AG04449 (cell line): ENCODE results near the gene UQCC2.

ENCODE experiments used
- CTCF ChIA-PET: fragments of 350-600 bp; formaldehyde crosslinking; extraction: SDS; loops from one replicate; lab custom pipeline; 2021; ENCODE audit warnings: antibody characterized with exemption; lab: Yijun Ruan, JAX
- POLR2A ChIA-PET: fragments of 400-600, 350-600 bp; formaldehyde crosslinking; extraction: SDS; loops from one replicate; lab custom pipeline; 2020; ENCODE audit warnings: antibody characterized with exemption, inconsistent platforms; lab: Yijun Ruan, JAX
- DNase-seq: peaks from one replicate; pipeline ENCODE4 v3.0.0-alpha.2; 2010; ENCODE audit warnings: low read depth, low spot score
- H3K4me3 ChIP-seq: 2 replicates; pipeline ENCODE4 v1.5.1; 2011; ENCODE audit warnings: low read depth, mild to moderate bottlenecking, control low read depth, low read length
- TF ChIP-seq, protein P1 (sequence below): IDR thresholded peaks from one replicate; pipeline ENCODE4 v1.5.1; 2011; ENCODE audit warnings: mild to moderate bottlenecking, moderate library complexity, low read length, control low read depth, inconsistent platforms; ENCODE audit not compliant: insufficient read depth; ENCODE audit errors: missing control alignments

UQCC2 gene

GRCh38 chr6:33688451-33689147 lies 22.9 kb downstream of the UQCC2 start:
- DNase-seq, result no peak
- H3K4me3 ChIP-seq, result no peak overlapping the region
- POLR2A ChIA-PET, result no interaction called here
- CTCF ChIA-PET, result interaction anchor here (1.2 to 12.5 kb wide), 3 partner anchors 12 to 101 kb away, joined by 4 to 161 read pairs (median 13); no protein-coding TSS in a partner anchor
- TF ChIP-seq, protein P1, sequence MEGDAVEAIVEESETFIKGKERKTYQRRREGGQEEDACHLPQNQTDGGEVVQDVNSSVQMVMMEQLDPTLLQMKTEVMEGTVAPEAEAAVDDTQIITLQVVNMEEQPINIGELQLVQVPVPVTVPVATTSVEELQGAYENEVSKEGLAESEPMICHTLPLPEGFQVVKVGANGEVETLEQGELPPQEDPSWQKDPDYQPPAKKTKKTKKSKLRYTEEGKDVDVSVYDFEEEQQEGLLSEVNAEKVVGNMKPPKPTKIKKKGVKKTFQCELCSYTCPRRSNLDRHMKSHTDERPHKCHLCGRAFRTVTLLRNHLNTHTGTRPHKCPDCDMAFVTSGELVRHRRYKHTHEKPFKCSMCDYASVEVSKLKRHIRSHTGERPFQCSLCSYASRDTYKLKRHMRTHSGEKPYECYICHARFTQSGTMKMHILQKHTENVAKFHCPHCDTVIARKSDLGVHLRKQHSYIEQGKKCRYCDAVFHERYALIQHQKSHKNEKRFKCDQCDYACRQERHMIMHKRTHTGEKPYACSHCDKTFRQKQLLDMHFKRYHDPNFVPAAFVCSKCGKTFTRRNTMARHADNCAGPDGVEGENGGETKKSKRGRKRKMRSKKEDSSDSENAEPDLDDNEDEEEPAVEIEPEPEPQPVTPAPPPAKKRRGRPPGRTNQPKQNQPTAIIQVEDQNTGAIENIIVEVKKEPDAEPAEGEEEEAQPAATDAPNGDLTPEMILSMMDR, result no peak

GRCh38 chr6:33688006-33688405 lies 23.5 kb downstream of the UQCC2 start:
- no peak for DNase-seq
- no peak overlapping the region for H3K4me3 ChIP-seq
- TF ChIP-seq, protein P1, result no peak
- ChIA-PET CTCF (interaction anchor here (1.2 to 12.5 kb wide), 2 partner anchors 13 to 100 kb away, joined by 4 to 161 read pairs; no protein-coding TSS in a partner anchor), POLR2A (no interaction called here)

DNA sequence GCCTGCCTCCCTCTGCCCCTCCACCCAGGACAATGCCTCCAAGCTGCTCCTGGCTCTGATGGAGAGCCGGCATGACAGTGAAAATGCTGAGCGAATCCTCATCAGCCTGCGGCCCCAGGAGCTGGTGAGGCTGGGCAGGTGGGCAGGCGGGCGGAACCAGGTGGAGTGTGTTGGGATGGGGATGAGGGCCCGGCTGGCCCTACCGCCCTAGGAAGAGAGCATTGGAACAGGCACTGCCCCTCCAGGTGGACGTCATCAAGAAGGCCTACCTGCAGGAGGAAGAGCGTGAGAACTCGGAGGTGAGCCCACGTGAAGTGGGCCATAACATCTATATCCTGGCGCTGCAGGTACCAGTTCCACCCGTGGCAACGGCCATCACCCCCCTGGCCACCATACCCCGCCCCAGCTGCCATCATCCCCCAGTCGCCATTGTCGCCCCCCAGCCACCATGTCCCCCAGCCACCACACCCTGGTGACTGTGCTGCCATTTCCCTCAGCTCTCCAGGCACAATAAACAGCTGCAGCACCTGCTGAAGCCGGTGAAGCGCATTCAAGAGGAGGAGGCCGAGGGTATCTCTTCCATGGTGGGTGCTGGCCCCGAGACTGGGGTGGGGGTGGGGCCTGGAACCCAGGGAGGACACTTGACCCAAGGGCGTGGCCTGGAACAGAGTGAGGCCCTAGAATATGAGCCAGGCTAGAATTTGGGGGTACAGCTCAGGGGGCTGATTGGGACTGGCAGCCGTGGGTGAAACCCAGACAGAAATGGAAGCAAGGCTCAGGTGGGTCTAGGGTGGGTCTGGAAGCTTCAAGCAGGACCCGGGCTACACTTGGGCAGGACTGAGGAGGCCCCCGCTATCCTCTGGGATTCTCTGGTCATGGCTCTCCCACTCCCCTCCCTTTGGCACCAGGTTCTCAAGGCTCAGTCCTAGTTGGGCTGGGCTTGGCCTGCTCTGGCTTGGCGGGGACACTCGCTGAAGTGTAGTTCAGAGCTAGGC lies 24.2 kb downstream of the UQCC2 start:
- TF ChIP-seq, protein P1, result no peak
- POLR2A ChIA-PET, result no interaction called here
- no peak overlapping the region for H3K4me3 ChIP-seq
- DNase-seq, result no peak
- CTCF ChIA-PET, result interaction anchor here (0.8 to 12.5 kb wide), 5 partner anchors 10 to 100 kb away, joined by 3 to 161 read pairs (median 4); no protein-coding TSS in a partner anchor

DNA sequence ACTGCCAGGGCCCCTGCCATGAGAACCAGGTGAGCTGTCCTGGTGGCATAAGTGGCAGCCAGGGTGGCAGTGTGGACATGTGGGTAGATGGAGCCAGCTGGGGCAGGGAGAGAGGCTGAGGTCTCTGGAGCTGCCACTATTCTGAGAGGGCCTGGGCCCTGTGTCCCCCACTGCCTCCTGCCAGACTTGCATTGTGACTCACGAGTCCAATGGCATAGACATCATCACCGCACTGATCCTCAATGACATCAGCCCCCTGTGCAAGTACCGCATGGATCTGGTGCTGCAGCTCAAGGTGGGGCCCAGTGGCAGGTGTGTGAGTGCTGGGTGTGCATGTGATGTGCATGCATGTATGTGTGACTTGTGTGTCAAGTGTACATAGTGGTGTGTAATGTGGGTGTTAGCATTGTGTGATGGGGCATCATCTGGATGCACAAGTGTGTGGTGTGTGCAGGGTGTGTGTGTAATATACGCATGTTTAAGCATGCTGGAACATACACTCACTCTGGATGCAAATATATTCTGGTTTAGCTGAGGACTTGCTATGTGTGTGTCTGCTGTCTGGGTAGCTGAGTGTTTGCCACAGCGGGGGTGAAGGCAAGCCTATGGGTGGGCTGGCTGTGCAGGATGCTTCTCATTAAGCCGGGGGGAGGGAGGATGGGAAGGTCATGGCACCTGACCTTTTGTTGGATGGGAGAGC lies 25.1 kb downstream of the UQCC2 start:
- CTCF ChIA-PET, result interaction anchor here (0.8 to 12.5 kb wide), 4 partner anchors 11 to 99 kb away, joined by 3 to 161 read pairs (median 6); no protein-coding TSS in a partner anchor
- TF ChIP-seq, protein P1, result no peak
- DNase-seq, result no peak
- H3K4me3 ChIP-seq, result no peak overlapping the region
- POLR2A ChIA-PET, result no interaction called here

DNA sequence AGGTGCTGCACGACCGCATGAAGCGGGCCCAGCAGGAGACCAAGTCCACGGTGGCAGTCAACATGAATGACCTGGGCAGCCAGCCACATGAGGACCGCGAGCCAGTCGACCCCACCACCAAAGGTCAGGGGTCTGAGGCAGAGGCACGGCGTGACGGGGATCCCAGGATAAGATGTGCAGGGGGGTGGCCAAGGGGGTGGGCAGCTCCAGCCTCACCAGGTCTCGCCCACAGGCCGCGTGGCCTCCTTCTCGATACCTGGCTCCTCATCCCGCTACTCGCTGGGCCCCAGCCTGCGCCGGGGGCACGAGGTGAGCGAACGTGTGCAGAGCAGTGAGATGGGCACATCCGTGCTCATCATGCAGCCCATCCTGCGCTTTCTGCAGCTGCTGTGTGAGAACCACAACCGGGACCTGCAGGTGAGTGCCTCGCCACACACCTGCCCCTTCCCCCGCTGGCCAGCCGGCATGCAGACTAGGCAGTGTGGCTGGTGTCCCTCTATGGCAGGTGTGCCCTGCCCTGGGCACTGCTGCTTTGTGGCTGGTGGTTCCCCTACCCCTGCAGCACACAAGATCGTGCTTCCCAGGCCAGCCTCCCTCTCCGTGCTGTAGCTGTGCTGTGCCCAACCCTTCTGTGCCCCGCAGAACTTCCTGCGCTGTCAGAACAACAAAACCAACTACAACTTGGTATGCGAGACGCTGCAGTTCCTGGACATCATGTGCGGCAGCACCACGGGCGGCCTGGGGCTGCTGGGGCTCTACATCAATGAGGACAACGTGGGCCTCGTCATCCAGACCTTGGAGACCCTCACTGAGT lies 25.9 kb downstream of the UQCC2 start:
- TF ChIP-seq, protein P1, result no peak
- ChIA-PET POLR2A (no interaction called here), CTCF (interaction anchor here (2.3 to 12.5 kb wide), 2 partner anchors 16 to 98 kb away, joined by 10 to 161 read pairs; no protein-coding TSS in a partner anchor)
- H3K4me3 ChIP-seq, result no peak overlapping the region
- DNase-seq, result no peak
